Mesodermal cell (in vitro differentiated cells): ENCODE data around the gene KL.

Source experiments
- H3K27ac ChIP-seq: 2 replicates; pipeline ENCODE4 v1.7.0; 2013; ENCODE audit warnings: mild to moderate bottlenecking, low read depth, low read length, moderate library complexity; ENCODE audit not compliant: severe bottlenecking
- H3K36me3 ChIP-seq: 2 replicates; pipeline ENCODE4 v1.7.1; 2013; ENCODE audit warnings: mild to moderate bottlenecking, low read length, moderate library complexity; ENCODE audit not compliant: control insufficient read depth, insufficient read depth
- H3K4me1 ChIP-seq: one replicate; pipeline ENCODE4 v1.7.1; 2013; ENCODE audit warnings: mild to moderate bottlenecking, low read length; ENCODE audit not compliant: insufficient read depth, control insufficient read depth, poor library complexity, severe bottlenecking
- H3K4me3 ChIP-seq: 2 replicates; pipeline ENCODE4 v1.7.0; 2013; ENCODE audit warnings: low read length, control low read depth, mild to moderate bottlenecking; ENCODE audit not compliant: insufficient read depth, poor library complexity, severe bottlenecking; ENCODE audit errors: extremely low read depth
- H3K9me3 ChIP-seq: 2 replicates; pipeline ENCODE4 v1.7.1; 2013; ENCODE audit warnings: mild to moderate bottlenecking, low read length, moderate library complexity; ENCODE audit not compliant: control insufficient read depth
- WGBS, 2 experiments: methylation state at CpG; one replicate each; pipeline ENCODE4 v1.1.5; 2013; ENCODE audit warnings: missing lambda C conversion rate in 2 of 2; ENCODE audit not compliant: insufficient coverage in 2 of 2; 5-methylcytosine and 5-hydroxymethylcytosine counted together

KL gene

GRCh38 chr13:33034882-33035520 lies 18.8 kb downstream of the KL start:
- Histone ChIP-seq H3K36me3 (no peaks in the 10 kb centered on the region), H3K27ac (no peak overlapping the region), H3K4me3 (no peak overlapping the region), H3K9me3 (no peaks in the 10 kb centered on the region), H3K4me1 (no peaks in the 10 kb centered on the region)
- 90 to 93% methylated on average over 2 of the region's 5 CpGs for WGBS, 2 experiments

- H3K9me3 ChIP-seq = no peaks in the 10 kb centered on the region
- no peaks in the 10 kb centered on the region for H3K36me3 ChIP-seq
- H3K4me1 ChIP-seq = no peaks in the 10 kb centered on the region
- H3K27ac ChIP-seq = no peak overlapping the region
- 83 to 91% methylated on average over 1 of the region's 1 CpG for WGBS, 2 experiments
- no peak overlapping the region for H3K4me3 ChIP-seq
Measured at GRCh38 chr13:33037673-33038072, 21.4 kb downstream of the KL start.

- WGBS, 2 experiments = no CpG with 5 or more reads among the region's 2 CpGs
- Histone ChIP-seq H3K36me3 (no peaks in the 10 kb centered on the region), H3K27ac (no peak overlapping the region), H3K4me1 (no peaks in the 10 kb centered on the region), H3K9me3 (no peaks in the 10 kb centered on the region), H3K4me3 (no peak overlapping the region)
Measured at GRCh38 chr13:33040090-33040489, 23.9 kb downstream of the KL start.

- no CpG with 5 or more reads among the region's 4 CpGs for WGBS, 2 experiments
- no peaks in the 10 kb centered on the region for H3K4me1 ChIP-seq
- no peaks in the 10 kb centered on the region for H3K9me3 ChIP-seq
- H3K4me3 ChIP-seq = no peak overlapping the region
- no peaks in the 10 kb centered on the region for H3K36me3 ChIP-seq
- no peak overlapping the region for H3K27ac ChIP-seq
Measured at GRCh38 chr13:33045851-33046592, 29.8 kb downstream of the KL start.

GRCh38 chr13:33050161-33050560 lies 33.9 kb downstream of the KL start:
- Histone ChIP-seq H3K4me1 (no peaks in the 10 kb centered on the region), H3K4me3 (no peak overlapping the region), H3K36me3 (no peaks in the 10 kb centered on the region), H3K9me3 (no peaks in the 10 kb centered on the region), H3K27ac (no peak overlapping the region)
- WGBS, 2 experiments = 40 to 100% methylated on average over 1 of the region's 4 CpGs

GRCh38 chr13:33051632-33052031 lies 35.4 kb downstream of the KL start:
- H3K9me3 ChIP-seq = no peaks in the 10 kb centered on the region
- 100% methylated on average over 1 to 3 of the region's 3 CpGs for WGBS, 2 experiments
- no peaks in the 10 kb centered on the region for H3K4me1 ChIP-seq
- no peaks in the 10 kb centered on the region for H3K36me3 ChIP-seq
- H3K27ac ChIP-seq = no peak overlapping the region
- H3K4me3 ChIP-seq = no peak overlapping the region

GRCh38 chr13:33052506-33053280 lies 36.5 kb downstream of the KL start:
- H3K9me3 ChIP-seq = no peaks in the 10 kb centered on the region
- no peak overlapping the region for H3K4me3 ChIP-seq
- no peak overlapping the region for H3K27ac ChIP-seq
- H3K4me1 ChIP-seq = no peaks in the 10 kb centered on the region
- no peaks in the 10 kb centered on the region for H3K36me3 ChIP-seq
- WGBS, 2 experiments = 90 to 97% methylated on average over 2 of the region's 3 CpGs

GRCh38 chr13:33053397-33054066 lies 37.3 kb downstream of the KL start:
- 93 to 97% methylated on average over 5 of the region's 7 CpGs for WGBS, 2 experiments
- no peak overlapping the region for H3K27ac ChIP-seq
- H3K4me1 ChIP-seq = no peaks in the 10 kb centered on the region
- no peaks in the 10 kb centered on the region for H3K36me3 ChIP-seq
- no peaks in the 10 kb centered on the region for H3K9me3 ChIP-seq
- no peak overlapping the region for H3K4me3 ChIP-seq

GRCh38 chr13:33057019-33057780 lies 41.0 kb downstream of the KL start:
- WGBS, 2 experiments = 76 to 84% methylated on average over 4 to 5 of the region's 9 CpGs
- H3K4me1 ChIP-seq = no peaks in the 10 kb centered on the region
- no peaks in the 10 kb centered on the region for H3K9me3 ChIP-seq
- H3K27ac ChIP-seq = peak overlapping the region; percentile 30
- H3K4me3 ChIP-seq = no peak overlapping the region
- no peaks in the 10 kb centered on the region for H3K36me3 ChIP-seq

- Histone ChIP-seq H3K27ac (no peak overlapping the region), H3K4me1 (no peaks in the 10 kb centered on the region), H3K36me3 (no peaks in the 10 kb centered on the region), H3K4me3 (no peak overlapping the region), H3K9me3 (no peaks in the 10 kb centered on the region)
- WGBS, 2 experiments = 75% methylated on average over 1 of the region's 3 CpGs; no CpG with 5 or more reads in 1 of the 2 experiments
Measured at GRCh38 chr13:33058776-33059327, 42.6 kb downstream of the KL start.
